ENCODE measurements around the gene GAREM1. TPM values are rescaled to one million over a fixed set of nuclear protein-coding genes. Genes with fewer than 3 reads are reported as not detected.

Gene GAREM1
- total and polyA plus RNA-seq, 2 of the 8 experiments (the other 6 are each of a cell fraction or from before 2014, with no cell fraction given), result 3.6 to 9.2 TPM

DNA sequence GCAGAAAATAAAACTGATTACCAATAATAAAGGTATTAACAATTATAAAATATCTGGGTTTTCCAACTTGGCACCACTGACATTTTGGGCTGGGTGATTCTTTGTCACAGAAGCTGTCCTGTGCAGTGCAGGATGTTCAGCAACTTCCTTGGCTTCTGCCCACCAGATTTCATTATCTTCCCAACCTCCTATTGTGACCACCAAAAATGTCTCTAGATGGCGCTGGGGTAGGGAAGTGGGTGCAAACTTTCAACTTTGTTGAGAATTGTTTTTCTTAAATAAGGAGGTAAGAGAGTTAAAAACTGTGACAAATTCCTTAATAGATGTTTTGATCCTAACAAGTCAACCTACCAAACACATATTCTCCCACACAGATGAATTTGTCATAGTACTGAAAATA, 90.1 kb downstream of the GAREM1 start (continued):
- TF ChIP-seq, protein P1, sequence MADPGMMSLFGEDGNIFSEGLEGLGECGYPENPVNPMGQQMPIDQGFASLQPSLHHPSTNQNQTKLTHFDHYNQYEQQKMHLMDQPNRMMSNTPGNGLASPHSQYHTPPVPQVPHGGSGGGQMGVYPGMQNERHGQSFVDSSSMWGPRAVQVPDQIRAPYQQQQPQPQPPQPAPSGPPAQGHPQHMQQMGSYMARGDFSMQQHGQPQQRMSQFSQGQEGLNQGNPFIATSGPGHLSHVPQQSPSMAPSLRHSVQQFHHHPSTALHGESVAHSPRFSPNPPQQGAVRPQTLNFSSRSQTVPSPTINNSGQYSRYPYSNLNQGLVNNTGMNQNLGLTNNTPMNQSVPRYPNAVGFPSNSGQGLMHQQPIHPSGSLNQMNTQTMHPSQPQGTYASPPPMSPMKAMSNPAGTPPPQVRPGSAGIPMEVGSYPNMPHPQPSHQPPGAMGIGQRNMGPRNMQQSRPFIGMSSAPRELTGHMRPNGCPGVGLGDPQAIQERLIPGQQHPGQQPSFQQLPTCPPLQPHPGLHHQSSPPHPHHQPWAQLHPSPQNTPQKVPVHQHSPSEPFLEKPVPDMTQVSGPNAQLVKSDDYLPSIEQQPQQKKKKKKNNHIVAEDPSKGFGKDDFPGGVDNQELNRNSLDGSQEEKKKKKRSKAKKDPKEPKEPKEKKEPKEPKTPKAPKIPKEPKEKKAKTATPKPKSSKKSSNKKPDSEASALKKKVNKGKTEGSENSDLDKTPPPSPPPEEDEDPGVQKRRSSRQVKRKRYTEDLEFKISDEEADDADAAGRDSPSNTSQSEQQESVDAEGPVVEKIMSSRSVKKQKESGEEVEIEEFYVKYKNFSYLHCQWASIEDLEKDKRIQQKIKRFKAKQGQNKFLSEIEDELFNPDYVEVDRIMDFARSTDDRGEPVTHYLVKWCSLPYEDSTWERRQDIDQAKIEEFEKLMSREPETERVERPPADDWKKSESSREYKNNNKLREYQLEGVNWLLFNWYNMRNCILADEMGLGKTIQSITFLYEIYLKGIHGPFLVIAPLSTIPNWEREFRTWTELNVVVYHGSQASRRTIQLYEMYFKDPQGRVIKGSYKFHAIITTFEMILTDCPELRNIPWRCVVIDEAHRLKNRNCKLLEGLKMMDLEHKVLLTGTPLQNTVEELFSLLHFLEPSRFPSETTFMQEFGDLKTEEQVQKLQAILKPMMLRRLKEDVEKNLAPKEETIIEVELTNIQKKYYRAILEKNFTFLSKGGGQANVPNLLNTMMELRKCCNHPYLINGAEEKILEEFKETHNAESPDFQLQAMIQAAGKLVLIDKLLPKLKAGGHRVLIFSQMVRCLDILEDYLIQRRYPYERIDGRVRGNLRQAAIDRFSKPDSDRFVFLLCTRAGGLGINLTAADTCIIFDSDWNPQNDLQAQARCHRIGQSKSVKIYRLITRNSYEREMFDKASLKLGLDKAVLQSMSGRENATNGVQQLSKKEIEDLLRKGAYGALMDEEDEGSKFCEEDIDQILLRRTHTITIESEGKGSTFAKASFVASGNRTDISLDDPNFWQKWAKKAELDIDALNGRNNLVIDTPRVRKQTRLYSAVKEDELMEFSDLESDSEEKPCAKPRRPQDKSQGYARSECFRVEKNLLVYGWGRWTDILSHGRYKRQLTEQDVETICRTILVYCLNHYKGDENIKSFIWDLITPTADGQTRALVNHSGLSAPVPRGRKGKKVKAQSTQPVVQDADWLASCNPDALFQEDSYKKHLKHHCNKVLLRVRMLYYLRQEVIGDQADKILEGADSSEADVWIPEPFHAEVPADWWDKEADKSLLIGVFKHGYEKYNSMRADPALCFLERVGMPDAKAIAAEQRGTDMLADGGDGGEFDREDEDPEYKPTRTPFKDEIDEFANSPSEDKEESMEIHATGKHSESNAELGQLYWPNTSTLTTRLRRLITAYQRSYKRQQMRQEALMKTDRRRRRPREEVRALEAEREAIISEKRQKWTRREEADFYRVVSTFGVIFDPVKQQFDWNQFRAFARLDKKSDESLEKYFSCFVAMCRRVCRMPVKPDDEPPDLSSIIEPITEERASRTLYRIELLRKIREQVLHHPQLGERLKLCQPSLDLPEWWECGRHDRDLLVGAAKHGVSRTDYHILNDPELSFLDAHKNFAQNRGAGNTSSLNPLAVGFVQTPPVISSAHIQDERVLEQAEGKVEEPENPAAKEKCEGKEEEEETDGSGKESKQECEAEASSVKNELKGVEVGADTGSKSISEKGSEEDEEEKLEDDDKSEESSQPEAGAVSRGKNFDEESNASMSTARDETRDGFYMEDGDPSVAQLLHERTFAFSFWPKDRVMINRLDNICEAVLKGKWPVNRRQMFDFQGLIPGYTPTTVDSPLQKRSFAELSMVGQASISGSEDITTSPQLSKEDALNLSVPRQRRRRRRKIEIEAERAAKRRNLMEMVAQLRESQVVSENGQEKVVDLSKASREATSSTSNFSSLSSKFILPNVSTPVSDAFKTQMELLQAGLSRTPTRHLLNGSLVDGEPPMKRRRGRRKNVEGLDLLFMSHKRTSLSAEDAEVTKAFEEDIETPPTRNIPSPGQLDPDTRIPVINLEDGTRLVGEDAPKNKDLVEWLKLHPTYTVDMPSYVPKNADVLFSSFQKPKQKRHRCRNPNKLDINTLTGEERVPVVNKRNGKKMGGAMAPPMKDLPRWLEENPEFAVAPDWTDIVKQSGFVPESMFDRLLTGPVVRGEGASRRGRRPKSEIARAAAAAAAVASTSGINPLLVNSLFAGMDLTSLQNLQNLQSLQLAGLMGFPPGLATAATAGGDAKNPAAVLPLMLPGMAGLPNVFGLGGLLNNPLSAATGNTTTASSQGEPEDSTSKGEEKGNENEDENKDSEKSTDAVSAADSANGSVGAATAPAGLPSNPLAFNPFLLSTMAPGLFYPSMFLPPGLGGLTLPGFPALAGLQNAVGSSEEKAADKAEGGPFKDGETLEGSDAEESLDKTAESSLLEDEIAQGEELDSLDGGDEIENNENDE (IDR thresholded peaks at IDR 0.05; ENCODE audit: insufficient replicate concordance, low read length), result no peak

Data from H1 (cell line).